Inflammatory macrophage treated with lipopolysaccharide for 4 hours (primary cell): Measurements from ENCODE around the gene DYRK1A.

ENCODE experiments used
- DNase-seq: peaks from one replicate; pipeline ENCODE4 v3.0.0-alpha.2; 2020

The DYRK1A gene

DNA sequence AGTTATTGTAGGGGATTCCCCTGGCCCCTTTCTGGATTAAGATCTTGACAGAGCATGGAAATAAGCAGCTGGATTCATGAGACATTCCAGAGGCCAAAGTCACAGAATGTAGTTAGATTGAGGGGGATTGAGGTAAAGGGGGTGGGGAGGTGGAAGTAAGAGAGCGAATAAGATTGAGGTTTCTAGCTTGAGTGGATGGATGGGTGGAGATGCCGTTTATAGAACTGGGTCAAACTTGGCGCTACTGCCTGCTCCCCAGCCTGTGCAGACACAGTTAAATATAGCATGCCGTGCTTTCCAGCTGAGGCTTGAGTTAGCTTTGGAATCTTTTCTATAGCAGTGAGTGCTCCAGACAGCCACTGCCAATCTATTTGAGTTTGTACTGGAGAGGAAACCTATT, 85.7 kb downstream of the DYRK1A start:
- DNase-seq, result no peak

DNA sequence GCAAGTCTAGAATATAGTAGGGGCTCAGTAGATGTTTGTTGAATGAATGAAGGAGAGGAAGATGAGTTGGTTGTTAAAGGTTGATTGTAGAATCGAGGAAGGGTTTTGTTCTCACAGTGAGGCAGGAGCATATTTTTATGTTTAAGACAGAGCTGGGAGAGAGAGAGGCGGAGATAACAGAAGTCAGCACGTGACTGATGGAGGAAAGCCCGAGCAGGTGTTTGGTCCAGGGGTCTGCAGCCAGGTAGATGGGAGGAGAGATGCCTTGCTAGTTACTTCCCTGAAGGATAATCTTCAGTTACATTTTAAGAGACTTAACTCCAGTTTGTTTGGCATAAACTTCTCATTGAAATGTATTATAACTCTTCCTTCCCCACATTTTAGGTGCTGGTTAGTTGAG, 86.8 kb downstream of the DYRK1A start:
- no peak for DNase-seq

DNA sequence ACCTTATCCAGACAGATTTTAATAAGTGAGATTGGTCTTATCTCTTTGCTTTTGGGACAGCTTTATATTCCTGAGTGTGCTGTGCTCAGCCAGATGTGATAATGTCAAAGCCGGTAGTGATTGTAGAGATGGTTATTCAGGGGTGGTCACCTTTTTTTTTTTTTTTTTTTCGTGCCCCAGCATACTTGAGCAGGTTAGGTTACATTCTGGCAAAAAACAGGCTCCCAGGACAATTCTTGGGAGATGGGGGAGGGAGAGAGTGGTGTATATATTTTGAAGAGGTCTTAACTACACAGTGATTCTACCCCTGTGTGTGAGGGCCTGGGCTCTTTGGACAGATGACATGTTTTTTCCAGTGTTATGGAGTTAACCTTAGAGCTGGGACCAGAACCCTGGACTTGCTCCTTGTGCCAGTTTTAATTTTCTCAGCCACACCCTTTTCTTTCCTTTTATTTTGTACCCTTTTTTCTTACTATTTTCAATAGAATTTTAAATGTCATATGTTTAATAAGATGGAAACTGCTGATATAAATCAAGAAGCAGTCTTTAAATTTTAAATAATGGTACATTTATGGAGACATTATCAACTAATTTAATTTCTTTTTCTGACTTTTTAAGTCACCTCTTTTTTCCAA, 88.4 kb downstream of the DYRK1A start:
- no peak for DNase-seq

DNA sequence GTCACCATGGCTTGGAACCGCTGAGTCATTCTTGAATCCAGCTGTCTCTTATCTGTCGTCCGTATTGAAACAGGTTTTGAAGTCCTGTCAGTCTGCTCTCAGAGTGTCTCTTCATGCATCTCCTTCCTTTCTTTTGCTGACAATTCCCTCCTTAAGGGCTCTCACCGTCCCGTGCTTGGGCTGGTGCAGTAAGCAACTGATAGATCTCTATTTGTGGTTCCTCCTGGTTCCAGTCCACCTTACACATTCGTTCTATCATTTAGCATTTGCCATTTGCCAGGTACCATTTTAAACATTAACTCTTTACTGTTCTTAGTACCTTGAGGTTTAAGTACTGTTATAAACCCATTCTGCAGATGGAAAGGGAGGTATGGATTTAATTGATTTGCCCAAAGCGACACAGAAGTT, 88.9 kb downstream of the DYRK1A start:
- DNase-seq, result no peak

DNA sequence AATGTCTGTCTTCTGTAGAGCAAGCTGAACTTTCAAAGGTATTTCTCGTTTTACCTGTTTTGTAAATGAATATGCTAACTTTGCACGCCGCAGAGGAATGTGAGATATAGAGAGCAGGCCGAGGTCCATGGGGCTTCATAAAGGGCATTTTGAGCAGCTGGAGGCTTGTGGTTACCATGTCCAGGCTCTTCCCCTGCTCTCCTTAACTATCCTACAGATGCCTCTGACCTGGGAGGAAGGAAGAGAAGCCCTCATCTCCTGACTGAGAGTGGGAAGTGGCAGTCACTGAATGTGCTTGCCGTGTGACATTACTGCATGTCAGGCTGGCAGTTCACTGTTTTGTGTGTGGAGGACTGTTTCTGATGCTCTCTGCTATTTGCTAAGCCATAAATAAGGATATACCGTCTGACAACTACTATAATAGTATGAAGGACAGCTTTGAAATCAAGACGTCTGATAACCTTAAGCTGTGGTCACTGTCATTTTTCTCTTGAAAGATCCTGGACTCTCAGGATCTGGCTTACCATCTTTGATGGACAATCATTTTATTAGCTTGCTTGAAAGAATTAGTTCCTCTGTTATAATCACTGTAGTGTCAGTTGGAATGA, 92.2 kb downstream of the DYRK1A start:
- peak; percentile 37 for DNase-seq

DNA sequence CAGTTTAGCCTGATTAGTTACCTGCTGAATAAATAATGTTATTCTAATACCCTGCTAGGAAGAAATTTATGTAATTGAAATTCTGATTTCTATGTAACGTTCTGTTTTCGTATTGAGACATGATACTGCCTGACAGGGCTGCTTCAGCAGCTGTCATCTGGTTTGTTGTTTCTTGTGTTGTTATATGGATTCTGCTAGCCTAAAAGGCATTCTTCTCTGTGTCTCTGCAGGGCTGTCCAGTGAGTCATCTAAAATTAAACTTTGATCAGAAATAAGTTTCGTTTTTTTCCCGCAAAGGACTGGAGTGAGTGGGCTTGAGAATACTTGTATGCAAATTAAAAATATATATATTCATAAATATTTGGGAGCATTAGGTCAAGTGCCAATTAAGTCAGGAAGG, 93.0 kb downstream of the DYRK1A start:
- DNase-seq, result no peak

DNA sequence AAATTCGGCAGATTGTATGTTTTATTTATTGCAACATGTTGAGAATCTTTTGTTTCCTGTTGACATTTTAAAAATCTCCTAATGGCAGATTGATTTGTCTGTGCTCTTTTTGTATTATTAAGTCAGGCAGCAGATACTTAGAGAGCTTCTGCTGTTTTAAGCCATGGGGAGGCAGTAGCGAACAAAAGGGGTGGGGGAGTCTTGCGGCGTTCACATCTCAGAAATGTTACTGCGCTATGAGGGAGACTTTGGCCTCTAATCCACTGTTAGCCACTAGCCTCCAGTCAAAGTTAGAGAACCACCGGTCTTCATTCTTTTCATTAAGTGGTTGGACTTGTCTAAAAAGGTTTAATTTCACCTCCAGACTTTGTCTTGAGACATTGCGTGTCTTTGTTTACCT, 93.6 kb downstream of the DYRK1A start:
- no peak for DNase-seq

DNA sequence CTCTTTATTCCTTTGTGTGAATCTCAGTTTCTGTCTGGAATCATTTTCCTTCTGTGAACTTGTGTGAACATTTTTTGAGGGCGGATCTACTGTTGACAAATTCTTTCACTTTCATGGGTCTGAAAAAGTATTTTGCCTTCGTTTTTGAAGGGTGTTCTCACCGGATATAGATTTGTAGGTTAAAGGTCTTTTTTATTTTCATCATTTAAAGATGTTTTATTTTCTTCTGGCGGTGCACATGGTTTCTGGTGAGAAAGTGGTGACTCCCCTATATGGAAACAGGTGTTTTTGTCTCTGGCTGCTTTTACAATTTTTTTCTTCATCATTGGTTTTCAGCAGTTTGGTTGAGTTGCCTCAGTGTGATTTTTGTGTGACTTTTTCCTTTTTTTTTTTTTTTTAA, 94.9 kb downstream of the DYRK1A start:
- DNase-seq, result peak; percentile 45

DNA sequence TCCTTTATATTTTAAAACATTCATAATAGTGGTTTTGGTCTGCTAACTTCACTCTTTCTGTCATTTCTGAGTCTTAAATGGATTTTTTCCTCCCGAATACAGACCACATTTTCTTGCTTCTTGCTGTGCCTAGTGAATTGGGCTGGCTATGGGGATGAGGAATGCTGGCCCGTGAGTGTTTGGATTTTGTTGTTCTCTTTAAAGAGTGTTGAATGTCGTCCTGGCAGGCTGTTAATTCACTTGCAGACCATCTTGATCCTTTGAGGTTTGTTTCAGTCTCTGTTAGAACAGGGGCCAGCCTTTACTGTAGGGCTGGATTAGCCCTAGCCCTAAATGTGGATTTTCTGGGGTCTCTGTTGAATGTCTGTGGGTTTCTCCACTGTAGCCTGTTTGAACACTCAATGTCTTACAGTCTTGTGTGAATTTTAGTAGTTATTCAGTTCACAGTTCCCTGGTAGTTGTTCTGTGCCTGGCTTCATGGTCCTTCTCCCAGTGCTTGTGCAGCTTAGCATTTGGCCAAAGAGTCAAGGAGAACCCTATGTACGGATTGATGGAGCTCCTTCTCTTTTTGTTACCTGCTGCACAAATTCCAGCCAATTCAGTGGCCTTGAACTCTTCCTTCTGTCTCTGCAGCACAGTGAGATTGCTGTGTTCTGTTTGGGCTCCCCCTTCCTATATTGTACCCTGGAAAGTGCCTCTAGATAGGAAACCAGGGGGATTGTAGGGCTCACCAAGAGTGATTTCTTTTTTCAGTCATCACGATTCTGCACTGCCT, 95.7 kb downstream of the DYRK1A start:
- DNase-seq, result no peak

DNA sequence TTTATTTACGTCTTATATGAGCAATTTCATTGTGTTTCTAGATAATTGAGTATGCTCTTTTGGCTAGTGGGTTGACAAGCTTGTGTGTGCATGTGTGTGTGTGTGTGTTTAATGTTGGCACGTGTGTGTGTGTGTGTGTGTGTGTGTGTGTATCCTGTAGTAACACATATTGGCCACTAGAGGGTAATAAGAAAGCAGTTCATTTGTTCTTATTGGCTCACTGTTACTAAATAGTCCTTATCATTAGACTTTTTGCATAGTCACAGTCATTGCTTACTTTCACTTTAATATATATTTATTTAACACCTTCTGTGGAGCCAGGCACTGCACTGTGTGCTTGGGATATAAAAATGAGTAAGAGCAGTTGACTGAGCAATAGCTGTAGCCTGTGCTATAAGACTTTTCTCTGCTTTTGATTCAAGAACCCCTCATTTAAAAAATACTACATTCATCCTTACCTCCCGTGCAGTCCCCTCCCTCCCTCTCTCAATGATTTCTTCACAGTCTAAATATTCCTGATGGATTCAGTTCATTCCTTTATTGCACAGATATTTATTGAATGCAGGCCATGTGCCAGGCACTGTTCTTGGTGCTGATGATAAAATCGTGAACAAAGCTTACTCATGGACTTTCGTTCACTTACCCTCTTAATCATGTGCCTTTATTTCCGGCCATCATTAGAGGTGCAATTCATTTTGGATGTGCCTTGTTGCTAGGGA, 96.7 kb downstream of the DYRK1A start:
- peak; percentile 61 for DNase-seq

DNA sequence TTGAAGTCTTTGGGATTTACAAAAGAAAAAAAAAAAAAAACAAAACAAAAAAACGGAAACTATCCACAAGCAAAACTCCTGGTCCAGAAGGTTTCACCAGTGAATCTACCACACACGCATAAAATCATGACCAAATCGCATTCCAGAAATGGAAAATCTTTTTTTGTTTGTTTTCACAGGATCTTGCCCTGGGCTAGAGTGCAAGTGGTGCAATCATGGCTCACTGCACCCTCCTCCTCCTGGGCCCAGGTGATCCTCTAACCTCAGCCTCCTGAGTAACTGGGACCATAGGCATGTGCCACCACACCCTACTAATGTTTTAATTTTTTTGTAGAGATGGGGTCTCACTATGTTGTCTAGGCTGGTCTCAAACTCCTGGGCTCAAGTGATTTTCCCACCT, 100.5 kb downstream of the DYRK1A start:
- DNase-seq, result no peak

DNA sequence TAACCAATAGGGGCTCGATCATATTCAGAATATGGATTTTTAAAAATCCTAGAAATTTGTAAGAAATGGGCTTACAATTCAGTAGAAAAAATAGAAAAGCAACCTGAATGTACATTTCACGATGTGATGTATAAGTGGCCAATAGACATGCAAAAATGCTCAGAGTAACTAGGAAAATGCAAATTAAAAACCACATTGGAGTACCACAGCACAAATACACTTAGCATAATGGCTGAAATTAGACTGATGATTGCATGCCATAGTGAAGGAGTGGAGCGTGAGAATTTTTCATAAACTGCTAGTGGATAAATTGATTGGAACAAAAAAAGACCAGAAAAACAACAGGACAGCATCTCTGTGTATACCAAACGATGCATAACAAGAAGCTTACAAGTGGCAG, 102.3 kb downstream of the DYRK1A start:
- DNase-seq, result no peak

DNA sequence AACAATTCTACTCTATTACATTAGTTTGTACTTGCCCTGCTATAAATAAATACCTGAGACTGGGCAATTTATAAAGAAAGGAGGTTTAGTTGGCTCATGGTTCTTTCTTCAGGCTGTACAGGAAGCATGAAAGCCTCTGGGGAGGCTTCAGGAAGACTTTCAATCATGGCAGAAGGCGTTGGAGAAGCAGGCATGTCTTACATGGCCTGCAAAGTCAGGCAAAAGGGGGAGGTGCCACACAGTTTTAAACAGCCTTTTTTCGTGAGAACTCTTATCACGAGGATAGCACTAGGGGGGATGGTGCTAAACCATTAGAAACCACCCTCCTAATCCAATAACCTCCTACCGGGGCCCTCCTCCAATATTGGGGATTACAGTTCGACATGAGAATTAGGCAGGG, 102.9 kb downstream of the DYRK1A start:
- no peak for DNase-seq

DNA sequence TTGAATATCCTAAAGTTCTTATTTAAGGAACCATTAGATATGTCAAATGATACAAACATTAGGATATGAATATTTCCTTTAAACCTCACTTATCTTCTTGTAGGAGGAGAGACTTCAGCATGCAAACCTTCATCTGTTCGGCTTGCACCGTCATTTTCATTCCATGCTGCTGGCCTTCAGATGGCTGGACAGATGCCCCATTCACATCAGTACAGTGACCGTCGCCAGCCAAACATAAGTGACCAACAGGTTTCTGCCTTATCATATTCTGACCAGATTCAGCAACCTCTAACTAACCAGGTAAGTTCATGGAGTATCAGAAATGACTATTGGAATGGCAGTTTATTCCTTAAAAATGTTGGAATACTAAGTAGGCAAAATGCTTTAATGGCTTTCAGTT, 106.0 kb downstream of the DYRK1A start:
- no peak for DNase-seq

DNA sequence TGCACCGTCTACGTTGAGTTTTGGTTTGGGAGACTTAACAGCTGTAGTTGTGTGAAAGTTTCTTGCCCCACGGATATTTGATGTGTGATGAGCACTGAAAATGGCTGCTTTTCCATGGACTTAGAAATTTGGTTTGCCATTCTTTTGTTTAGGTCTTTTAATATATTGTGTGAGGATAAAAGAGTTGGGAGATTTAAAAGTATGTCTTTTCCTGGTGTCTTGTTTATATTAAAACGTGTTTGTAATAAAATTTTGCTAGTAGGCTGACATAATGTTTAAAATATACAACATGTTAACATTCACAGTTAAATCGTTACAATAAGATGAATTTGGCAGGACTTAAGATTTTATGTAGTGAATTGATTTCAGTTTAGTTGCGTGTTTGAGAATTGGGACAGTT, 106.9 kb downstream of the DYRK1A start:
- no peak for DNase-seq

DNA sequence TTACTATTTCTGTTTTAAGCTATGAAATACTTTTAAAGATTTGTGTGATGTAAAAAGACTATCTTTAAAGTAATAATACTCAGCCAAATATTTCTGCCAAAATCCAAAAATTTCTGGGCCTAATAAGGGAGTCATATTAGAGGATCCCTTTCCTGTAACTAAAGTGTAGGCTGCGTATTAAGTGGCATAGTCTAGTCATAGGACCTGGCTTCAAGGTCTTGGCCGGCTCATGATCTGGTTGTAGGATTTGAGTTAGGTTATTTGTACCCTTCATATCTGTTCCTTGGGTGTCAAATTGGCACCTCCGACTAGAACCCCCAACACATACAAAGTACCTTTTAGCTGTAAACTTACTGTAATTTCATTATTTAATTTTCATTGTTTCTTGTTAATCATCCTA, 107.8 kb downstream of the DYRK1A start:
- no peak for DNase-seq

DNA sequence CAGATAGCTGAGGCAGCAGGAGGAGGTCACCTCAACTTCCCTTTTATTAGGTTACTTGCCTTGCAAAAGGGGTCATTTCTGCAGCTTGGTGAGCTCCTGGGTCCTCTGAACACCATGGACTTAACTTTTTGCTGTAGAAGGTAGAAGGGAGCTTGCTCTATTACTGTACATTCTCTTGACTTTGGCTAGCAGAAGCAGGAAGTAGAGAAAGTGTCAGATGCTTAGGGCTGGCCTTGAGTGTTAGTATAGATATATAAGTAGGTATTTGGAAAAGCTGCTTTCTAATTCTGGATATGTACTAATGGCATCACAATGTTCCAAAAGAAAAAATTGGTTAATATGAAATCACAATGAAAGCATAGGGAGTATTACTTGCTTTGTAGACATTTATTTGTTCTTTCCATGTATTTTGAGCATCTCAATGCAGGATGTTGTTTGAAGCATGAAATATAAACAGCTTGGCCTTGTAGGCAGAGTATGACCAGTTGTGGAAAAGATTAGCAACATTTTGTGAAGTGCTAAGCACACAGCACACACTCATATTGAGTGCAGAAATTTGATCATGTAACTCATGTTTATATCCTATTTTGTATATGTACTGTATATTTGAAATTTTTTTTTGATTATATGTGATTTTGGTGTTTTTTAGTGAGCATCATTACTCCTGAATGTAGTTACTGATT, 108.8 kb downstream of the DYRK1A start:
- DNase-seq, result no peak

DNA sequence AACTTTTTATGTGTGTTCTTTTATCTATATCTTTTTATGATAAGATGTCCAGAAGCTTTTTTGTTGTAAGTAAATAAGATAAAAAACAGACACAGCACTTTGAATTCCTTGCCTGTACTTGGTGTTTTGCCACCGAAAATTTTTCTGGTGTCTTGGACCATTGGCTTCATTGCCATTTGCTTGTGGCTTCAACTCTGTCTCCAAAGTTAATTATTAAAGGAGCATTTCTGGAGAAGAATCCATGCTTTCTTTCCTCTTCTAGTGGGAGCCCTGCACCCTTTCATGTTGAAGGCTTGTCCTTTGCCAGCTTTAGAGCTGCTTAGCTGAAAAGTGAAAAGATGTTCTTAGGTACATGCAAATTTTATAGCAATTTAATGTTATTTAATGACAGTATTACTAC, 112.2 kb downstream of the DYRK1A start:
- no peak for DNase-seq

DNA sequence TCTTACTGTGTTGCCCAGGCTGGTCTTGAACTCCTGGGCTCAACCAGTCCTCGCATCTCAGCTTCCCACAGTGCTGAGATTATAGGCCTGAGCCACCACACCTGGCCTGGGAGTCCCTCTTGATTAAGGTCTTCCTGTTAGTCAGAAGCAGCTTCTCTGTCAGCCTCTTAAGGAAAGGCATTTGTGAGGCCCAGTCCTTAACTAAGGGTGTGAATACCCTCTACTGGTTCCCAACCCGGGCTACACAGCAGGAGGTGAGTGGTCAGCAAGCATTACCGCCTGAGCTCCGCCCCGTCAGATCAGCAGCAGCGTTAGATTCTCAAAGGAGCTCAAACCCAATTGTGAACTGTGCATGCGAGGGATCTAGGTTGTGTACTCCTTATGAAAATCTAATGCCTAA, 117.2 kb downstream of the DYRK1A start:
- DNase-seq, result no peak

DNA sequence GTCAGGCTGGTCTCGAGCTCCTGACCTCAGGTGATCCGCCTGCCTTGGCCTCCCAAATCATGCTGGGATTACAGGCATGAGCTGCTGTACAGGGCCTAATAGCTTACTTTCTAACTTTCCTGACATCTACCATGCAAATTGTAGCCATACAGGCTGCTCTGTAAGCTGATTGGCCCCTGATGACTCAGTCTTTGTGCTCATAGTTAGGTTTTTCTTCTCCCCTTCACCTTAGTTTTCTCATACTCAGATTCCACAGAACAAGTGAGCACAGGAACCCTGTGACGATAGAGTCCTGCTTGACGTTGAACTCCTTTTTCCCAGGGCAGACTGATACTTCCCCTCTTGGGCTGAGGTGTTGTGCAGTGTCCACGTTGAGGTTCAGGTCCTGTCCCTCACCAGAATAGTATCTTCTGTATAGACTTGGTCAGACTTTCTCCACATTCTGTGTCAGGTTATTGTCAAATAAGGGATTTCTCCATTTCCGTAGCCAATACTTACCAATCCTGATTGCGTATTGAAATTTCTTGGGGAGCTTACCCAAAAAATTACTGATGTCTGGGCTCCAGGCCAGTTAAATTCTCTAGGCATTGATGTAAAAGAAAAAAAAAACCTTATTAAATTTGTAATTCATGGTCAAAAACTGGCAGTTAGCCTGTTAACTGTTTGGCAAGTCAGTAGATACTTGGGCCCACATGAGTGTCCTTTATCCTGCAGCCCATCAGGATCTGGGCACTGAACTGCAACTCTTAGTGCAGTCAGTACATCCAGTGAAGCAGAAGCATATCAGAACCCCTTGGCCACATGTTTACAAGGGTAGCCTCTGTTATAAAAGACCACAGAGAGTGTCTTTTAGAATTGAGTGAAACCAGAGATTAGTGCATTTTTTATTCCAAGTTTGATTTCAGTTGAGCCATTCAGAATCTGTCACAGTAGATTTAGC, 118.2 kb downstream of the DYRK1A start:
- no peak for DNase-seq

DNA sequence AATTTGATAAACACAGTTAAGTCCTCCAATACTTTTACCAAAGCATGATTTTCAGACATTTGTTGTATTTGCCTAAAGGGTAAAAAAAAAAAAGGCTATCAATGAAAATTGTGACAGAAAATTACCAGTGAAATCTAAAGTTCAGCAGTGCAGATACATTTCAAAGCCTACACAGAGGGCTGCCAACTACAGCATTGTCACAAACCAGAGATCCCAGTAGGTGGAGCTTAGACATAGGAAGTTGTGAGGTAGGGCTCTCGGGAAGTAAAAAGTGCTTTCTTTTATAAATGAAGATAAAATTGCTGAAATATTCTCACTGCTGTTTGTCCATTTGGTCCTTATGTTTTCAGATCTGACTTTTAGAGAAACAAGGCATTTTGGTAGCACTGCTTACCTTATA, 123.0 kb downstream of the DYRK1A start:
- no peak for DNase-seq

DNA sequence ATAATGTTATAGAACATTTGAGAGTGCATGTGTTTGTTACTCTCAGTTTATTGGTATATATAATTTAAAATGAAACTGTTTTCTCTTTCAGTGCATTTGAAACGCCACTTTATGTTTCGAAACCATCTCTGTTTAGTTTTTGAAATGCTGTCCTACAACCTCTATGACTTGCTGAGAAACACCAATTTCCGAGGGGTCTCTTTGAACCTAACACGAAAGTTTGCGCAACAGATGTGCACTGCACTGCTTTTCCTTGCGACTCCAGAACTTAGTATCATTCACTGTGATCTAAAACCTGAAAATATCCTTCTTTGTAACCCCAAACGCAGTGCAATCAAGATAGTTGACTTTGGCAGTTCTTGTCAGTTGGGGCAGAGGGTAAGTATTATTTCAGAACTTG, 123.5 kb downstream of the DYRK1A start:
- DNase-seq, result no peak
